ENCODE data around the gene KCND3.

Gene KCND3

GRCh38 chr1:111819566-111820263 lies 169.8 kb downstream of the KCND3 start:
- intact Hi-C loops (cut with DNase I; ENCODE audit: low total_unique reads) = no loop called here
- TF ChIP-seq CTCF (IDR thresholded peaks at IDR 0.05) = no peak
- DNase-seq = no peak
- H3K27ac ChIP-seq = no peak overlapping the region
- H3K27me3 ChIP-seq = no peaks in the 10 kb centered on the region
- H3K4me3 ChIP-seq = no peak overlapping the region
- H3K36me3 ChIP-seq = no peaks in the 10 kb centered on the region
- H3K4me1 ChIP-seq = no peaks in the 10 kb centered on the region
- H3K9me3 ChIP-seq = peaks cover 0 to 6% (median 0%) of the 10 kb centered on the region in 3 donors

GRCh38 chr1:111818546-111818945 lies 170.9 kb downstream of the KCND3 start:
- no peaks in the 10 kb centered on the region for H3K36me3 ChIP-seq
- H3K4me1 ChIP-seq = no peaks in the 10 kb centered on the region
- H3K27ac ChIP-seq = no peak overlapping the region
- no peak for DNase-seq
- no peak for TF ChIP-seq CTCF (IDR thresholded peaks at IDR 0.05)
- no peaks in the 10 kb centered on the region for H3K27me3 ChIP-seq
- no peaks in the 10 kb centered on the region for H3K9me3 ChIP-seq
- no peak overlapping the region for H3K4me3 ChIP-seq
- intact Hi-C loops (cut with DNase I; ENCODE audit: low total_unique reads) = no loop called here

- Histone ChIP-seq H3K36me3 (no peaks in the 10 kb centered on the region), H3K4me3 (no peak overlapping the region), H3K4me1 (no peaks in the 10 kb centered on the region), H3K27ac (no peak overlapping the region), H3K9me3 (no peaks in the 10 kb centered on the region), H3K27me3 (no peaks in the 10 kb centered on the region)
- DNase-seq = no peak
- intact Hi-C loops (cut with DNase I; ENCODE audit: low total_unique reads) = no loop called here
- TF ChIP-seq CTCF (IDR thresholded peaks at IDR 0.05) = no peak
Observed at GRCh38 chr1:111818081-111818480, 171.4 kb downstream of the KCND3 start.

GRCh38 chr1:111814642-111815041 lies 174.8 kb downstream of the KCND3 start:
- H3K27ac ChIP-seq = no peak overlapping the region
- no peak for DNase-seq
- H3K4me1 ChIP-seq = no peaks in the 10 kb centered on the region
- H3K4me3 ChIP-seq = no peak overlapping the region
- H3K36me3 ChIP-seq = no peaks in the 10 kb centered on the region
- TF ChIP-seq CTCF (IDR thresholded peaks at IDR 0.05) = no peak
- no peaks in the 10 kb centered on the region for H3K27me3 ChIP-seq
- intact Hi-C loops (cut with DNase I; ENCODE audit: low total_unique reads) = no loop called here
- no peaks in the 10 kb centered on the region for H3K9me3 ChIP-seq

GRCh38 chr1:111814305-111814628 lies 175.2 kb downstream of the KCND3 start:
- Histone ChIP-seq H3K36me3 (no peaks in the 10 kb centered on the region), H3K27ac (no peak overlapping the region), H3K4me3 (no peak overlapping the region), H3K9me3 (no peaks in the 10 kb centered on the region), H3K27me3 (no peaks in the 10 kb centered on the region), H3K4me1 (no peaks in the 10 kb centered on the region)
- TF ChIP-seq CTCF (IDR thresholded peaks at IDR 0.05) = no peak
- DNase-seq = no peak
- intact Hi-C loops (cut with DNase I; ENCODE audit: low total_unique reads) = no loop called here
